ENCODE data around the gene C1QTNF8.

GRCh38 chr16:1053700-1054368, 42.2 kb downstream of the C1QTNF8 start:
- TF ChIP-seq RFX5 (IDR thresholded peaks at IDR 0.05; ENCODE audit: low read depth, low read length) = no peak
- TF ChIP-seq ARNT2 (CRISPR knock-in tag; IDR thresholded peaks at IDR 0.05; ENCODE audit: low read depth) = no peak
